Activated CD8-positive, alpha-beta memory T cell treated with anti-CD3 and anti-CD28 coated beads, Interleukin-2, amount 50 U/mL, for 1 hour (primary cell): ENCODE data around the gene SF3B1.
"Not testable (repeated sequence)": the region's sequence is repeated elsewhere in the genome, so short reads cannot be mapped to it uniquely, and the experiment has no call there.

Experiments used
- DNase-seq: peaks from one replicate; pipeline ENCODE4 v3.0.0-alpha.2; 2020; ENCODE audit errors: extremely low read depth

The SF3B1 gene

DNA sequence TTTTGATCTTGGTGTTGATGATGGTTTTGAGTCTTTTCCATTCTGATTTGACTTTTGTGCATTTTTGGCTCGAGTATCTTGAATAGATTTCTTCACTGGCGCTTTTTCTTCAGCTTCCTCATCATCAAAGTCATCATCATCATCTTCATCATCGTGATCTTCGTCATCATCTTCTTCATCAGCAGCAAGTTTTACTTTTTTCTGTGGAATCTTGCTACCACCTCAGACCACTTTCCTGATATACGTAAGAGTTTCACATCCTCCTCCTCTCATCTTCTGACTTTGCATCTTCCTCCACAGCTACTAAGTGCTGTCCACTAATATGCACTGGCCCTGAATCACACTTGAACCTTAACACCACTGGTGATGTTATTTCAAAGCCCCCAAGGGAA, 54.9 kb downstream of the SF3B1 start:
- DNase-seq, result not testable (repeated sequence)

DNA sequence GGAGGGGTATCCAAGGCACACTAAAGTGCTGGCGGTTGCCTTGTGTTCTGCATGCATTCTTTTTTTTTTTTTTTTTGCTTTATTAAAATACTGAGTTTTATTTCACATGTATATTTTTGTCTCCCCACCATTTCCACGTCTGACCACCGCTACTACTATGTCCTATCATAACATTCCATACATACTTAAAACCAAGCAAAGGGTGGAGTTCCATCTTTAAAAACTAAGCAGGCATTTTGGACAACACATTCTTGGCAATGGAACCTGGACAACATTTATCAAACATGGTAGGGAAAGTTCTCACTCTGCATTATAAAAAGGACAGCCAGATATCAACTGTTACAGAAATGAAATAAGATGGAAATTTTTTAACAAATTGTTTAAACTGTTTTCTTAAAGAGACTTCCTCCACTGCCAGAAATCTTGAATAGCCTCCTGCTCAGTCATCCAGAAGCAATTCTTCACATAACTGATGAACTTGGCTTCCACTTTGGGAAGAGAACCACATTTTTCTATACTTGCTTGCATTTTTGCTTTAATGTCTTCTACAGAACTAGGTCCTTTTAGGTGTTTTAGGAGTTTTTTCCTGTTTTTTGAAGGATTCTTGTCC, 55.4 kb downstream of the SF3B1 start:
- not testable (repeated sequence) for DNase-seq

GRCh38 chr2:197378494-197379307, 56.1 kb downstream of the SF3B1 start:
- peak; percentile 43 for DNase-seq

DNA sequence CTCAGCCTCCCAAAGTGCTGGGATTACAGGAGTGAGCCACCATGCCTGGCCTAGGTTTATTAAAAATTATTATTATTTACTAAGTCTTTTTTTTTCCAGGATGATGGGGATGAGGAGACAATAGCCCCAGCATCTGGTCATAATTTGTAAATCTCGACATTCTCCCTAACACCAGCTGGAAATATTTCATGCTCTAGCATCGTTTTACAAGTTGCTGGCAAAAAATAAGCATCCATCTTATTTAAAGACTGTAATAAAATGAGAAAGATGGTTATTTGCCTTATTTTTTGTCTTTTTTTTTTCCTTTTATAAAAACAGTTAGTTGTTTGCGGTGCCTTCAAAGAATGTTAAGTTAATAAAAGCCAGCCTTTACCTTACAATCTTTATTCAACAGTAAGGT, 56.7 kb downstream of the SF3B1 start:
- no peak for DNase-seq

DNA sequence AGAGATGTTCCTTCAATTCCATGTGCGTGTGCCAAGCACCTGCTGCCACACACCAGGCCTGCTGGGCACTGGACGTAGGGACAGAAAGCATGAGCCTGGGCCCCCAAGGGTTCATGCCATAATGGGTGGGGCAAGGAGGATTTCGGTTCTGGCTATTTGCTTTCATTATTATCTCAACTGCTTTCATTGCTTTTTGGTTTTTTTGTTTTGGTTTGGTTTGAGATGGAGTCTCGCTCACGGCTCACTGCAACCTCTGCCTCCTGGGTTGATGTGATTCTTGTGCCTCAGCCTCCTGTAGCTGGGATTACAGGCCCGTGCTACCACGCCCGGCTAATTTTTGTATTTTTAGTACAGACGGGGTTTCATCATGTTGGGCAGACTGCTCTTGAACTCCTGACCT, 57.2 kb downstream of the SF3B1 start:
- DNase-seq, result no peak

GRCh38 chr2:197372592-197372991, 62.2 kb downstream of the SF3B1 start:
- DNase-seq, result no peak

GRCh38 chr2:197370664-197371063, 64.2 kb downstream of the SF3B1 start:
- DNase-seq, result not testable (repeated sequence)

DNA sequence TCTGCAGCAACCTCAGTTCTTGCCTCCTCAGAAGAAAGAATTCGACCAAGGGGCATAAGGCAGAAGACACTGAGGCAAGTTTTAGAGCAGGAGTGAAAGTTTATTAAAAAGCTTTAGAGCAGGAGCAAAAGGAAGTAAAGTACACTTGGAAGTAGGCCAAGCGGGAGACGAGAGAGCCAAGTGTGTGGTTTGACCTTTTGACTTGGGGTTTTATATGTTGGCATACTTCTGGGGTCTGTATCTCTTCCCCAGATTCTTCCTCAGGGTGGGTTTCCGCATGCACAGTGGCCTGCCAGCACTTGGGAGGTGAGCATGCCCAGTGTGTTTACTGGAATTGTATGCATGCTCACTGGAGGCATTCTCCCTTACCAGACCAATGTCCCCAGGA, 64.9 kb downstream of the SF3B1 start:
- no peak for DNase-seq

DNA sequence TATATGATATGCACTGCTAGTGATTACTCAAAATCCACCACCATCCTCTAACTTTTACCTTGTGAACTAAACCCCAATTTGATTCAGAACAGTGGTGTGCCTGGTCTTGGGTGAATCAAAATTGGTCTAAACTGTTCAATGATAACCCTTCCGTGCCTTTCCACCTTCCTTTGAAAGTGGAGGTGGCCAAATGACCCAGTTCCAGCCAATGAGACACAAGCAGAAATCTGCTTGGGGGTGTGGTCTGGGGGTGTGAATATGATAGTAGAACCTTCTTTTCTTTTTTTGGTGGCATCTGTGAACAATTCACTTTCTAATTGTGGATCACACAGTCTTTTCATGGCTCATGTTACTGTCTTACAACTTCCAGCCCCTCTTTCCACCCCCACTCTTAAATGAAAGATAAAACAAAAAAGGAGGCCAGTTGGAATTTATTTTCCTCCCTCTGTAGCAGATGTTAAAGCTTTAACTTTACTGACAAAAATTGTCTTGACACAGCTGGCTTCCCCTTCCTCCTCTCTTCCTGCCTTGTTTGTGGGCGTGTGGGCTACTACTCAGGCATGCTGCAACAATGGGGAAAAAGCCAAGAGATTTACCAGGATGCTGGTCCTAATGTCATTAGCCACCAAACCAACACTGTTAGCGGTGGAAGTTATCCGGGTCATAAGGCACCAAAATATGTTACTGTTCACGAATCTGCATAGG, 65.4 kb downstream of the SF3B1 start:
- no peak for DNase-seq

GRCh38 chr2:197368412-197368811, 66.4 kb downstream of the SF3B1 start:
- DNase-seq, result no peak

GRCh38 chr2:197363998-197364397, 70.8 kb downstream of the SF3B1 start:
- DNase-seq, result no peak

GRCh38 chr2:197360744-197361156, 74.1 kb downstream of the SF3B1 start:
- no peak for DNase-seq

DNA sequence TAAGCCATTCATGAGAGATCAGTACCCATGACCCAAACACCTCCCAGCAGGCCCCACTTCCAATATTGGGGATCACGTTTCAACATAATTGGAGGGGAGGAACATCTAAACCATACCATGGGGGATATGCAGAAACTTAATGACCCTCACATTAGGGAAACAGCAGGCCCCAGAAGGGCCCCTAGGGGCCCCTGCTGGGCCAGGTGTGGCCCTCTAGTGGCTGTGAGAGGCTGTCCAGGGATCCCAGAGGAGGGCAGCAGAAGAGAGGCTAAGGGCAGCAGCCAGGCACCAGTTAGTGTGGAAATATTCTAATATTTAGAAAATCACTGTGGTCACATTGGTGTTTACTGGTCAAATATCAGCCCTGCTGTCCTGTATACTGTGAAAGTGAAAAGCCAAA, 75.0 kb downstream of the SF3B1 start:
- DNase-seq, result no peak

- DNase-seq, result no peak
These were observed 75.9 kb downstream of the SF3B1 start for GRCh38 chr2:197358931-197359330.

- DNase-seq, result no peak
These were observed 76.8 kb downstream of the SF3B1 start for GRCh38 chr2:197357986-197358385.

DNA sequence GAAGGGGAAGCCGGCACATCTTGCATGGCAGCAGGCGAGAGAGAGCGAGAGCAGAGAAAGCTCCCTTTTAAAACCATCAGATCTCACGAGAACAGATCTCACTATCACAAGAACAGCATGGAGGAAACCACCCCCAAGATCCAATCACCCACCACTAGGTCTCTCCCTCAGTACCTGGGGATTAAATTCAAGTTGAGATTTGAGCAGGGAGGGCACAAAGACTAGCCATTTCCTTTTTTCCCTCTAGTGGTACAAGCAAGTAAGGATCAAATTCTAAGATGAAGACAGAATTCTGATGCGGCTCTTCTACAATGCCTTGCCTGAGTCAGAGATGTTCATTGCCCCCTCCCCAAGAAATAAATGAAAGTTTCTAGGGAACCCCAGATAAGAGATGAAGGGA, 78.7 kb downstream of the SF3B1 start:
- DNase-seq, result no peak

GRCh38 chr2:197354169-197354558, 80.7 kb downstream of the SF3B1 start:
- no peak for DNase-seq

DNA sequence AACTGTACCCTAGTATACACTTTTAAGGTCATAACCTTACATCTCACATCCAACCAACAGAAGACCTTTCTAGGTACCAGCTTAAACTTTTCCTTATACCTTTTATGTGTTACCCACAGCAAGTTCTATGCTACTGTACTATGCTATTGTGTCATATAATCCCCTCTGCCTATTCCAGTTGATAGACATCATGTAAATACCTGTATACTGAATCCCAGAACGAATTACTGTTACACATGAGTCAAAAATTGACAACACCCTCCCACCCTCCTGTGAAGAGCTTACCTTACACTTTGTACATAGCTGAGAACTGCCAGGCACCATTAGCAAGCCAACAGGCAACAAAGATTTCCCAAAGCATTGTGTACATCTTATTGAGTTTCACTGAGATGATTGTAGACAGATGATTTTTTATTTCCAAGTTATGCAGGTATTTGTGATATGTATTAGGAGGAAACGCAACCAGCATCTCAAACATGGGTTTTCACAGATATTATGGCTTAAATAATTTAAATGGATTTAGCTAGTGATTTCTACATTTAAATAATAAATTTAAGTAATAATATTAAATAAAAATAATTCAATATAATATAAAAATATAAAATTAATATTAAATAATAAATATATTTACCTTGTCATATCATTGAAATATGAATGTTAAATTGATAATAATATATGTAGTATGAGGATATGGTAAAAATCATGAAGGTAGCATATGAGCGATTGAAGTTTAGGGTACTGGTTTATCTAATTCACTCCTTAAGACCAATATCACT, 81.2 kb downstream of the SF3B1 start:
- no peak for DNase-seq

GRCh38 chr2:197349699-197350098, 85.1 kb downstream of the SF3B1 start:
- no peak for DNase-seq

DNA sequence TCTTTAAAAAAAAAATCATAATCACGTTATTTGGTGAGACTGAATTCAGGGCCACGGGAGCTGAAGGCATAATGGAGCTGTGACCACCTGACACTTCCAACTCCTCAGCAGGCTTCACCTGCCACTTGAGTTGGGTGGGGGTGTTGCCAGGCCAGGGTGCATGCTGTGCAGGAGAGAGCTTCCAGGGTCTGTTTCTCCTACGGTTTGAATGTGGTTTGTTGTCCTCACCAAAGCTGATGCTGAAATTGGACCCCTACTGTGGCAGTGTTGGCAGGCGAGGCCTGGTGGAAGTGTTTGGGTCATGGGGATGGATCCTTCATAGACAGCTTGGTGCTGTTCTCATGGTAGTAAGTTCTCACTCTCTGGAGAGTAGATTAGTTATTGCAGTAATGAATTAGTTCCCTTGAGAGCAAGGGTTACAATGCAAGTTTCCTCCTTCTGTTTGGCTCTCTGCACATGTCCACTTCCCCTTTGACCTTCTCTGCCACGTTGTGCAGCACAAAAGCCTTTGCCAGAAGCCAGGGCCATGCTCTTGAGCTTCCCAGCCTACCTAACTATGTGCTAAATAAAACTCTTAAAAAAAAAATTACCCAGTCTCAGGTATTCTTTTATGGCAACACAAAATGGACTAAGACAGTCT, 86.0 kb downstream of the SF3B1 start:
- no peak for DNase-seq

- DNase-seq, result no peak
These were observed 88.9 kb downstream of the SF3B1 start for GRCh38 chr2:197345846-197346370.
